ENCODE results near the gene ZFAND5.

The ZFAND5 gene

GRCh38 chr9:72362680-72363139 is 2.3 kb downstream of the ZFAND5 start:
- DNase-seq, result no peak

- no peak for DNase-seq
Observed at GRCh38 chr9:72362118-72362531, 2.9 kb downstream of the ZFAND5 start.

GRCh38 chr9:72361217-72361616 is 3.8 kb downstream of the ZFAND5 start:
- DNase-seq, result no peak

DNA sequence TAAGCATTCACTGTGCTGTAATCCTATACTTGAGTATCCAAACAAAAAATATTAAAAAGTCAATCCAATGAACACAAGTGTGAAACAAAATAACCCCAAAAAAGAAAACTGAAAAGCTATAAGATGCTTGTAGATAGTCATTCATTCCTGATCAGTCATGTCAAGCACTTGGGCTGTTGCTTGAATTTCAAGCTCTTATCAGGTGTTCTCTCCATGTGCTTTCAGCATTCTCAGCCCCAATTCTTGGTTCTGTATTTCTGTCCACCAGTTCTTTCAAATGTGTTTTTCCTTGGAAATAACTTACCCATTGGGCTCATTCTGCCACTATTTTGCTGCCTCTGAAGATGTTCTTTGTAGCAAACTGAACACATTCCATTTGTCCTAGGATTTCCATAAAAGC is 4.7 kb downstream of the ZFAND5 start:
- DNase-seq, result no peak

DNA sequence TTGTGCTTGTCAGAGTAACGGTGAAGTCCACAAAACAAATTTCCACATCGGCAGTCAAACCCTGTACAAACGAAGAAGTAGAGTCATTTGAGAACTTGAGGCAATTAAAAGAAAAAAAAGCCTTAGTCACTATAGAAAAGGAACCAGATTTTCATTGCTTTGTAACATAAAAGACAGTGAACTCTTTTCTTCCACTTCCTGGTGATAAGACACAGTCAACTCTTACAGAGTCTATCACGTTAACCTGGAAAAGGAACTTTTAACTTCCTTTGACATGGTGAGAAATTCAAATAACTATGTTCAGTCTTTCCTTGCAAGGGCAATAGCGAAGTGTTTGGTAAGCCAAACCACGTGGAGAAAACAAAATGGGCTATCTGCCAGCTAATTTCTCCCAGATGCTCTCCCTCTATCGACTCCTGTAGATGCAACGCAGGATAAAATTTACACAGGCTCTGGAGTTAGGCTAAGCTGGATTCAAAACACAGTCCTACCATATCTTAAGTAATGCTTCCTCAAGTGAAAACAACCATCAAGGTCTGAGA is 8.9 kb downstream of the ZFAND5 start:
- DNase-seq, result no peak

- no peak for DNase-seq
Observed at GRCh38 chr9:72355153-72355552, 9.9 kb downstream of the ZFAND5 start.

DNA sequence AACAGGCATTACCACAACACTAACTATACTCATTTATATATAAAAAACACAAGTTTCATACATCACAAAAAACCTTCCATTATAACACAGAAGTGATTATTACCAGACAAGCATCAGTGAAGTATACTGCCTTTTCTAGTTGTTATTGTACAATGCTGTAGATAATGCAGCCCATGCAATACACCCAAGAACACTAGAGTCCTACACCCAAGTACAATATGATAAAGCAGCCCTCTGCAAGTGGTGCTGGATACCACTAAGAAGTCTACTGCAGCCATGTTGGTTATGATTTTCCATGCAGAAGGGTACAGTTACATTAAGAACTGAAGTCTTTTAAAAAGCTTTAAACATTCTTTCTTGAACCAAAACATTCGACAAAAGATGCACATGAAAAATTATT is 10.3 kb downstream of the ZFAND5 start:
- no peak for DNase-seq

DNA sequence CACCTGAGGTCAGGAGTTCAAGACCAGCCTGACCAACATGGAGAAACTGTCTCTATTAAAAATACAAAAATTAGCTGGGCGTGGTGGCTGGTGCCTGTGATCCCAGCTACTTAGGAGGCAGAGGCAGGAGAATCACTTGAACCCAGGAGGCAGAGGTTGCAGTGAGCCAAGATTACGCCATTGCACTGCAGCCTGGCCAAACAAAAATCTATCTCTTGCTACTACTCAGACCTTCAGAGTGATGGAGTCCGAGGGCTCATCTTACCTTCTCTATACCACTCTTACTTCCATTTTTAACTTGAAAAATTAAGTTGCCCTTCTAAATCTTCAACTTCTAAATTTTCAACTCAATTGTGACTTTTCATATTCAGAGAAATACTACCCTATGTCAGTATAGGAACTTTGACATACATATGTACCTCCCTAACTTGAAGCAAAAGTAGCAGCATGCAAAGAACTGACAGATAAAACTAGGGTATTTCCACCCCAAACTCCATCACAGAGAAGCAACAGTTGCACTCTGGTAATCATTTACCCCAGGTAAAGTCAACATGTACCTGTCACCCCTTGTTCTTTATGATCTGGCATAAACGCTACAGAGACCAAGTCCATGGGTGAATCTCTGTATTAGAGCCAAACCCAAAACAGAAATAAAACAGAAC is 11.4 kb downstream of the ZFAND5 start:
- DNase-seq, result no peak

- DNase-seq, result no peak
Observed at GRCh38 chr9:72352911-72353388, 12.1 kb downstream of the ZFAND5 start.

GRCh38 chr9:72351538-72352453 is 13.2 kb downstream of the ZFAND5 start:
- no peak for DNase-seq

GRCh38 chr9:72349911-72350310 is 15.1 kb downstream of the ZFAND5 start:
- DNase-seq, result no peak

- no peak for DNase-seq
Observed at GRCh38 chr9:72349240-72349639, 15.8 kb downstream of the ZFAND5 start.

DNA sequence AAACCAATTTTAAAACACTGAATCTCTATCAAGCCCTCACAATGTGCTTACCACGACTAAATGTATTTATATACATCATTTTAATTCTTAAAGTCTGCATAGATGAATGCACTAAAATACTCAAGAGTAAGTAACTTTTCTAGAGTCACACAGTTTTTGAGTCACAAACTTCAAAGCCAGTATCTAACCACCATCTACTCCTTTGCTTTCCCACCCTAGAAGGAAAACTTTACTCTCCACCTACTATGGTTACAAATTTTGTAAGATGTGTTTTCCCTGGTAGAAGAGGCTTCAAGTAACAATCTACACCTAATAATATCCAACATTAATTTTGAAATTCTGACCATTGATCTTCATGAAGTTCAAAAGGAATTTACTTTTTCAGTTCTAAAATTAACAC is 18.7 kb downstream of the ZFAND5 start:
- no peak for DNase-seq

GRCh38 chr9:72338631-72339030 is 26.4 kb downstream of the ZFAND5 start:
- no peak for DNase-seq

GRCh38 chr9:72337286-72337685 is 27.7 kb downstream of the ZFAND5 start:
- DNase-seq, result no peak

DNA sequence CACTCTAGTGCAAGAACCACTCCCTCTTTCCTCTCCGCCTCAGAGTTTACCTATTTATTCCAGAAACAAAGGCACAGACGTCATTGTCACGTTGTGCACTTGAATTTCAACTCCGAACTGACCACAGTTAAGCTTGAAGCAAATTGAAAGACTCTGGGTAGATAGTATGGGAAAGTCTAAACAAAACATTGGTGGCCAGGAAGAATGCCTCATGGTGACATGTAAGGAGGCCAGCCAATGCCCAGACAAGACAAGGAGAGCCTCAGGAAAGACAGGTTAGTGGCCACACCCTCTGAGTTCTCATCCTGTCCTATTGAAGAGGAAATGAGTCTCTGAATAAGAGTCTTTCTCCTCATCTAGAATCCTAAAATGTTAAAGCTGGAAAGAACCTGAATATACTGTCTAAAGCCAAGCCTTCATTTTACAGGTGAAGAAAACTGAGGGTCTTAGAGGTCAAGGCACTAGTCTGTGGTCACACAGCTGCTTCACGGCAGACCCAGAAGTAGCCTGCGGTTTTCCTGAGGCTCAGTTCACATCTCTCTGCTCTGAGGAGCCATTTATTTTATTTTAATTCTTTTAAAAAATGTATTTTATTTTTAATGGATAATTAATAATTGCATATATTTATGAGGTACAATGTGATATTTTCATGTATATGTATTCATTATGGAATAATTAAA is 30.2 kb downstream of the ZFAND5 start:
- DNase-seq, result no peak

- DNase-seq, result no peak
Observed at GRCh38 chr9:72333709-72334108, 31.3 kb downstream of the ZFAND5 start.

- no peak for DNase-seq
Observed at GRCh38 chr9:72333197-72333596, 31.8 kb downstream of the ZFAND5 start.

GRCh38 chr9:72332351-72332750 is 32.7 kb downstream of the ZFAND5 start:
- DNase-seq, result no peak

DNA sequence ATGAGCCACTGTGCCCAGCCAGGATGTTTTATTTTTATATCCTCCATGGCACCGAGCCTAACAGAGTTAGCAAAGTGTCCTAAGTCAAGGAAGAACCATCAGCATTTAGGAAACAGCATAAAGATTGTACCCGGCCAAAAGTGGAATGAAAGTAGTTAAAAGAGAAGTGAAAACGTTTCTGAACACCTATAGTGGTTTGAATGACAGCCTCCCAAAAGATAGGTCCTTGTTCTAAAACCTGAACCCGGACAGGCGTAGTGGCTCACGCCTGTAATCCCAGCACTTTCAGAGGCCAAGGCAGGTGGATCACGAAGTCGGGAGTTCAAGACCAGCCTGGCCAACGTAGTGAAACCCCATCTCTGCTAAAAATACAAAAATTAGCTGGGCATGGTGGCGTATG is 37.4 kb downstream of the ZFAND5 start:
- DNase-seq, result no peak

DNA sequence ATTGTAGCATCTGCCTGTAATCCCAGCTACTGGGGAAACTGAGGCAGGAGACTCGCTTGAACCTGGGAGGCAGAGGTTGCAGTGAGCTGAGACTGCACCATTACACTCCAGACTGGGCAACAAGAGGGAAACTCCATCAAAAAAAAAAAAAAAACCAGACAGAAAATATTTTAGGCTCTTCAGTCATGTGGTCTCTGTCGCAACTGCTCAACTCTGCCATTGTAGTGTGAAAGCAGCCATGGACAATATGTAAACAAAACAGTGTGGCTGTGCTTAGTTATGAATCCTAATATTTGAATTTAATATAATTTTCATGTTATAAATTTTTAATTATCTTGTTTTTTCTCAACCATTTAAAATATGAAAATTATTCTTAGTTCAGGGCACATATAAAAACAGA is 38.4 kb downstream of the ZFAND5 start:
- DNase-seq, result no peak

DNA sequence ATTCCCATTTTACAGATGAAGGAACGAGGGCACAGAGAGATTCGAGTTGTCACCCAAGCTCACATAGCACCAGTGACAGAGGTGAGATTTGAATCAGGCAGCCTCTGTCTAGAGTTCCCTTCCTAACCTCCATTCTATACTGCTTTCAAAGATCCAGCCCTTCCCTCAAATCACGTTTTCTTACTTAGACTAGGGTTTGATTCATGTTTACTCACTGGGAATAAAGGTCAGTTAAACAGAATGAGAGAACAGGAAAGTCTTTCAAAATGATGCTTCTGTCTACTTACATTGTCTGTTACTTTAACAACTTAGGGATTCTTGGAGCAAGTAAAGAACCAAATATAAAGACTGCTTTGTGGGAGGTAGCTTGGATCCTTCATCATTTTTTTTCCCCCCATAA is 40.0 kb downstream of the ZFAND5 start:
- no peak for DNase-seq

DNA sequence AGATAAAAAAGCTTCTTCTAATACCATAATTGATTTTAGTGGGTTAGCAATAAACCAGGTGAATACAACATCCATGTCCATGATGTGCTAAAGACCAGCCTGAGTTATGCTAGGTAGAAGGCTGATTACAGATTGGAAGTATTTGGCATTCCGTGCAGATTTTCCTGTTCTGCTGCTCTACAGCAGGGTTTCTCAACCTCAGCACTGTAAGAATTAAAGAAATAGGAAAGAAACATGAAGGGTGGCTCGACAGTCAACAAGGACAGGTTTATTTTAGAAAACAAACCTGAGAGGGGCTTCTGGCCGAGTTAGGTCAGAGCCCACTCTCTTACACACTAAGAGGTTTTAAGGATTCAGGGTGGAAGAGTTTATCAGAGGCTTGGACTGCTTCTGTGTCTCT is 42.3 kb downstream of the ZFAND5 start:
- no peak for DNase-seq

Measured in GOT3 (cell line).